HG02840 (cell line): Measurements from ENCODE around the gene RAB11FIP2.
"Not testable (repeated sequence)": the region's sequence is repeated elsewhere in the genome, so short reads cannot be mapped to it uniquely, and the experiment has no call there.

Source experiments
- ATAC-seq: cut with Tn5 transposase; IDR thresholded peaks from one replicate; pipeline ENCODE4 v1.9.1; 2021; ENCODE audit warnings: mild to moderate bottlenecking, moderate library complexity, moderate number of reproducible peaks; ENCODE audit not compliant: unreplicated experiment, low FRiP score

The RAB11FIP2 gene

GRCh38 chr10:118046395-118047156 lies at the start of gene RAB11FIP2:
TSS of gene RAB11FIP2 (minus strand) at chr10:118046941. CDS start at chr10:118046163, 778 bp downstream.
- peak; percentile 96 for ATAC-seq

GRCh38 chr10:118096022-118096421 lies 49.3 kb upstream of the RAB11FIP2 start:
- no peak for ATAC-seq

- no peak for ATAC-seq
Observed at GRCh38 chr10:118092209-118092608, 45.5 kb upstream of the RAB11FIP2 start.

- ATAC-seq = no peak
Observed at GRCh38 chr10:118080817-118081216, 34.1 kb upstream of the RAB11FIP2 start.

- no peak for ATAC-seq
Observed at GRCh38 chr10:118076705-118077104, 30.0 kb upstream of the RAB11FIP2 start.

- ATAC-seq = no peak
Observed at GRCh38 chr10:118072840-118073239, 26.1 kb upstream of the RAB11FIP2 start.

- not testable (repeated sequence) for ATAC-seq
Observed at GRCh38 chr10:118067389-118067788, 20.6 kb upstream of the RAB11FIP2 start.

- no peak for ATAC-seq
Observed at GRCh38 chr10:118062798-118063238, 16.1 kb upstream of the RAB11FIP2 start.

- ATAC-seq = no peak
Observed at GRCh38 chr10:118058371-118058770, 11.6 kb upstream of the RAB11FIP2 start.

GRCh38 chr10:118057361-118057760 lies 10.6 kb upstream of the RAB11FIP2 start:
- no peak for ATAC-seq

GRCh38 chr10:118054383-118054782 lies 7.6 kb upstream of the RAB11FIP2 start:
- ATAC-seq = no peak

GRCh38 chr10:118052816-118053215 lies 6.1 kb upstream of the RAB11FIP2 start:
- no peak for ATAC-seq

- ATAC-seq = no peak
Observed at GRCh38 chr10:118047880-118048279, 1.1 kb upstream of the RAB11FIP2 start.

- no peak for ATAC-seq
Observed at GRCh38 chr10:118047157-118047719, 497 bp upstream of the RAB11FIP2 start.

- ATAC-seq = peak; percentile 30
Observed at GRCh38 chr10:118045837-118046394, 825 bp downstream of the RAB11FIP2 start.

GRCh38 chr10:118045158-118045836 lies 1.4 kb downstream of the RAB11FIP2 start:
- no peak for ATAC-seq

- ATAC-seq = no peak
Observed at GRCh38 chr10:118042827-118043242, 3.9 kb downstream of the RAB11FIP2 start.

- no peak for ATAC-seq
Observed at GRCh38 chr10:118042336-118042735, 4.4 kb downstream of the RAB11FIP2 start.

- no peak for ATAC-seq
Observed at GRCh38 chr10:118041316-118041715, 5.4 kb downstream of the RAB11FIP2 start.

GRCh38 chr10:118036281-118036875 lies 10.4 kb downstream of the RAB11FIP2 start:
- no peak for ATAC-seq
